Left lung (tissue), 10 donors: ENCODE data around the gene ROBO4. TPM values are rescaled to one million over a fixed set of nuclear protein-coding genes. Genes with fewer than 3 reads are reported as not detected.

Experiments used
- ATAC-seq: fragments of 200-7000 bp; cut with Tn5 transposase; one replicate; pipeline ENCODE4 v1.9.1; 2020; ENCODE audit warnings: moderate library complexity
- DNase-seq, 4 donors: peaks; one replicate each; pipeline ENCODE4 v3.0.0-alpha.2; 2013 to 2020
- H3K27ac ChIP-seq, 2 donors: fragments of 200-600 bp; sonication (generic) in 1 of 2; one replicate each; pipeline versions ENCODE4 v1.5.0 to v1.8.0; 2020 to 2021
- H3K27me3 ChIP-seq, 2 donors: fragments of 200-600 bp; sonication (generic) in 1 of 2; one replicate each; pipeline versions ENCODE4 v1.5.0 to v1.8.0; 2020 to 2021
- H3K36me3 ChIP-seq, 2 donors: fragments of 200-600 bp; sonication (generic) in 1 of 2; one replicate each; pipeline versions ENCODE4 v1.5.0 to v1.8.0; 2020 to 2021
- H3K4me1 ChIP-seq, 2 donors: fragments of 200-600 bp; one replicate each; pipeline ENCODE4 v1.8.0; 2021
- H3K4me3 ChIP-seq, 2 donors: fragments of 200-600 bp; sonication (generic) in 1 of 2; one replicate each; pipeline versions ENCODE4 v1.5.0 to v1.8.0; 2020 to 2021; ENCODE audit warnings: mild to moderate bottlenecking in 1 of 2
- H3K9me3 ChIP-seq, 2 donors: fragments of 200-600 bp; sonication (generic) in 1 of 2; one replicate each; pipeline versions ENCODE4 v1.5.0 to v1.8.0; 2020 to 2021
- CTCF ChIP-seq, 2 donors: fragments of 200-600 bp; sonication (generic) in 1 of 2; IDR thresholded peaks; one replicate each; pipeline versions ENCODE4 v1.5.0 to v1.8.0; 2021; ENCODE audit warnings: antibody characterized with exemption in 2 of 2
- intact Hi-C, 2 donors: fragments of 100-400 bp; cut with DNase I; formaldehyde crosslinking; loops; one replicate each; pipeline versions ENCODE4 v1.11.2 to v1.14.2; 2022
- polyA plus RNA-seq, 6 donors: library from polyadenylated mRNA; unstranded; fragments of 120-200 nt; gene quantifications; one replicate each; pipeline ENCODE4 v1.2.1, GENCODE V29; 2013; ENCODE audit not compliant: insufficient read length in 6 of 6
- total RNA-seq, 2 donors: library from RNA; stranded (reverse); fragmentation: NEBNext Ultra II Directional; extraction: Animal tissue kit (Norgen Biotek cat#: 25700); gene quantifications; one replicate each; pipeline ENCODE4 v1.2.1, GENCODE V29; 2021
- donor health status: DM: no; HTN: yes; CAD: no.
- donor health status: DM: no; HTN: no; CAD: no.

The ROBO4 gene
- total and polyA plus RNA-seq, 8 donors = 31.1 to 61.9 (median 44.1) TPM

DNA sequence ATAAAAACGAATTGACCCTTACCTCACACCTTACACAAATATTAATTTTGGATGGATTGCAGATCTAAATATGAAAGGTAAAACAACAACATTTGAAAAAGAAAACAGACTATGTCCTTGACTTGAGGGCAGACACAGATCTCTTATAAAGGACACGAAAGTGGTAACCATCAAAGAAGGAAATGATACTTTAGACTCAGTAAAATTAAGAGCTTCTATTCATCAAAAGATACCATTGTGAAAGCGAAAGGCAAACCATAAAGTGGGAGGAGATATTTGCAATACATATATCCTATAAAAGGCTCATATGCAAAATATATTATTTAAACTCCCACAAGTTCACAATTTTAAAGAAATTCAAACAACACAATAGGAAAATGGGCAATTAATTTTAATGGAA, 33.1 kb upstream of the ROBO4 start:
- no peak overlapping the region for H3K27ac ChIP-seq
- H3K9me3 ChIP-seq = no peaks in the 10 kb centered on the region
- no peak overlapping the region for H3K4me3 ChIP-seq
- intact Hi-C loops = no loop called here
- no peak for DNase-seq
- peaks cover 0 to 6% of the 10 kb centered on the region in 2 donors for H3K27me3 ChIP-seq
- H3K4me1 ChIP-seq = peaks cover 0 to 4% of the 10 kb centered on the region in 2 donors
- ATAC-seq = no peak
- no peaks in the 10 kb centered on the region for H3K36me3 ChIP-seq
- TF ChIP-seq CTCF (IDR thresholded peaks at IDR 0.05) = no peak

- no peak for TF ChIP-seq CTCF (IDR thresholded peaks at IDR 0.05)
- no peak overlapping the region for H3K4me3 ChIP-seq
- peaks cover 0 to under 1% of the 10 kb centered on the region in 2 donors for H3K27me3 ChIP-seq
- no peaks in the 10 kb centered on the region for H3K36me3 ChIP-seq
- H3K27ac ChIP-seq = no peak overlapping the region
- ATAC-seq (no peak), DNase-seq (no peak)
- H3K9me3 ChIP-seq = no peaks in the 10 kb centered on the region
- intact Hi-C loops = no loop called here
- H3K4me1 ChIP-seq = no peaks in the 10 kb centered on the region
Measured at GRCh38 chr11:124928942-124929665, 31.4 kb upstream of the ROBO4 start.

- DNase-seq (no peak), ATAC-seq (no peak)
- intact Hi-C loops = no loop called here
- peaks cover 0 to 11% of the 10 kb centered on the region in 2 donors for H3K4me1 ChIP-seq
- no peaks in the 10 kb centered on the region for H3K36me3 ChIP-seq
- no peak overlapping the region for H3K27ac ChIP-seq
- peaks cover 7 to 24% of the 10 kb centered on the region in 2 donors for H3K27me3 ChIP-seq
- H3K4me3 ChIP-seq = no peak overlapping the region
- no peaks in the 10 kb centered on the region for H3K9me3 ChIP-seq
- no peak for TF ChIP-seq CTCF (IDR thresholded peaks at IDR 0.05)
Measured at GRCh38 chr11:124923296-124923695, 25.6 kb upstream of the ROBO4 start.

DNA sequence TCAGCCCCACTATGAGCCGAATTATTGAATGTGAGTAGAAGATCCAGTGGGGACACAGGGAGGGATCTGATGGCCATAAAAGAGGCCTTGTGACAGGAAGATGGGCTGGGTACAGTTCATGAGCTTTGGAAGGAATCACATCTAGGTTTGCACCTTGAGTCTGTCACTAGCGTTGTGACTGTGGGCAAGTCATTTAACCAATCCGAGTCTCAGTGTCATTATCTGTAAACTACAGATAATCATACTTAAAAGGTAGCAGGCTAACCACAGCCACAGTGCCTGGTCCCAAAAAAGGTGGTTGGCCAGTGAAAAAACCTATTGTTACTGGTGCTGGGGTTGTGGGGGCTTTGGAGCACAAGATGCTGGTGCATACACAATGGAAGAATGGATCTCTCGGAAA, 25.2 kb upstream of the ROBO4 start:
- ATAC-seq = no peak
- no peak for DNase-seq
- Histone ChIP-seq H3K36me3 (no peaks in the 10 kb centered on the region), H3K27me3 (peaks cover 7 to 24% of the 10 kb centered on the region in 2 donors), H3K9me3 (no peaks in the 10 kb centered on the region), H3K4me1 (peaks cover 0 to 11% of the 10 kb centered on the region in 2 donors), H3K4me3 (no peak overlapping the region), H3K27ac (no peak overlapping the region)
- intact Hi-C loops = no loop called here
- no peak for TF ChIP-seq CTCF (IDR thresholded peaks at IDR 0.05)

GRCh38 chr11:124920870-124921609, 23.4 kb upstream of the ROBO4 start:
- Histone ChIP-seq H3K9me3 (no peaks in the 10 kb centered on the region), H3K36me3 (no peaks in the 10 kb centered on the region), H3K27ac (peak overlapping the region; percentile 47 to 78), H3K27me3 (peaks cover 7 to 24% of the 10 kb centered on the region in 2 donors), H3K4me3 (peak overlapping the region; percentile 25 to 39), H3K4me1 (peaks cover 0 to 11% of the 10 kb centered on the region in 2 donors)
- no peak for TF ChIP-seq CTCF (IDR thresholded peaks at IDR 0.05)
- intact Hi-C loops = no loop called here
- DNase-seq (peak; percentile 72 to 92 (median 85)), ATAC-seq (peak; percentile 71)
